PC-9 (cell line): ENCODE data around the gene SPARC. TPM values are rescaled to one million over a fixed set of nuclear protein-coding genes. Genes with fewer than 3 reads are reported as not detected.

Source experiments
- BruUV-seq: library from RNA; stranded (reverse); fragments of 400-500 nt; replicated peaks from 2 replicates; lab custom pipeline; 2021; lab: Mats Ljungman, UMichigan
- CTCF ChIA-PET: fragments of 300-600 bp; sonication (Branson Sonifier 250); formaldehyde crosslinking; loops from one replicate; lab custom pipeline; 2022; ENCODE audit warnings: antibody characterized with exemption; lab: Charles Lee
- POLR2A ChIA-PET: fragments of 300-600 bp; sonication (Branson Sonifier 250); formaldehyde crosslinking; loops from one replicate; lab custom pipeline; 2022; ENCODE audit warnings: antibody characterized with exemption; ENCODE audit not compliant: unreplicated experiment; lab: Charles Lee
- DNase-seq, 2 experiments: peaks; one replicate each; pipeline versions ENCODE4 v3.0.0 to v3.0.0-alpha.2; 2015 to 2022; ENCODE audit warnings: mixed read lengths in 1 of 2
- H2AFZ ChIP-seq: fragments of 200-600 bp; sonication (generic); 2 replicates; pipeline ENCODE4 v1.8.1; 2017; ENCODE audit warnings: antibody characterized with exemption
- H3F3A ChIP-seq: fragments of 200-600 bp; sonication (generic); 2 replicates; pipeline ENCODE4 v1.8.1; 2017; ENCODE audit warnings: antibody characterized with exemption, mild to moderate bottlenecking, low read depth; ENCODE audit not compliant: insufficient read depth
- H3K27ac ChIP-seq: fragments of 200-600 bp; sonication (generic); 2 replicates; pipeline ENCODE4 v1.6.1; 2016; ENCODE audit warnings: mixed run types
- H3K27me3 ChIP-seq: fragments of 200-600 bp; sonication (generic); 2 replicates; pipeline ENCODE4 v1.6.1; 2016; ENCODE audit warnings: low read depth, mixed run types; ENCODE audit not compliant: insufficient read depth
- H3K36me3 ChIP-seq: fragments of 200-600 bp; sonication (generic); 2 replicates; pipeline ENCODE4 v1.6.1; 2016; ENCODE audit warnings: low read depth, mixed run types
- H3K4me1 ChIP-seq: fragments of 200-600 bp; sonication (generic); replicated peaks from 2 replicates; pipeline ENCODE4 v1.6.1; 2016; ENCODE audit warnings: mixed run types; ENCODE audit not compliant: insufficient read depth
- H3K4me2 ChIP-seq: fragments of 200-600 bp; sonication (generic); 2 replicates; pipeline ENCODE4 v1.6.1; 2017; ENCODE audit warnings: mixed run types
- H3K4me3 ChIP-seq: fragments of 200-600 bp; sonication (generic); 2 replicates; pipeline ENCODE4 v1.6.1; 2016; ENCODE audit warnings: mixed run types
- H3K79me2 ChIP-seq: fragments of 200-600 bp; sonication (generic); 2 replicates; pipeline ENCODE4 v1.6.1; 2017; ENCODE audit warnings: low read depth, mixed run types
- H3K9me2 ChIP-seq: fragments of 200-600 bp; sonication (generic); 2 replicates; pipeline ENCODE4 v1.8.1; 2017; ENCODE audit warnings: mild to moderate bottlenecking; ENCODE audit not compliant: insufficient read depth
- H3K9me3 ChIP-seq: fragments of 200-600 bp; sonication (generic); 2 replicates; pipeline ENCODE4 v1.8.1; 2016; ENCODE audit warnings: low read depth; ENCODE audit not compliant: insufficient read depth
- H4K20me1 ChIP-seq: fragments of 200-600 bp; sonication (generic); 2 replicates; pipeline ENCODE4 v1.8.1; 2017; ENCODE audit not compliant: insufficient read depth
- EZH2 ChIP-seq: fragments of 200-600 bp; sonication (generic); IDR thresholded peaks from 2 replicates; pipeline ENCODE4 v1.8.0; 2017; ENCODE audit warnings: antibody characterized with exemption, low read depth
- intact Hi-C: fragments of 100-400 bp; cut with micrococcal nuclease; formaldehyde crosslinking; loops from one replicate; pipeline ENCODE4 v1.10.0; 2022; ENCODE audit not compliant: unreplicated experiment
- total RNA-seq: library from RNA; stranded (reverse); gene quantifications from 2 replicates; pipeline ENCODE4 v1.2.3, GENCODE V29; 2021
- TF ChIP-seq, protein P1 (sequence below): fragments of 200-600 bp; sonication (generic); conservative IDR thresholded peaks from 2 replicates; pipeline ENCODE4 v1.6.1; 2017; ENCODE audit warnings: mixed run types, antibody characterized with exemption, mild to moderate bottlenecking, moderate library complexity

Gene SPARC
- total RNA-seq, 1 experiment from 2014 or later, result 84.1 TPM

DNA sequence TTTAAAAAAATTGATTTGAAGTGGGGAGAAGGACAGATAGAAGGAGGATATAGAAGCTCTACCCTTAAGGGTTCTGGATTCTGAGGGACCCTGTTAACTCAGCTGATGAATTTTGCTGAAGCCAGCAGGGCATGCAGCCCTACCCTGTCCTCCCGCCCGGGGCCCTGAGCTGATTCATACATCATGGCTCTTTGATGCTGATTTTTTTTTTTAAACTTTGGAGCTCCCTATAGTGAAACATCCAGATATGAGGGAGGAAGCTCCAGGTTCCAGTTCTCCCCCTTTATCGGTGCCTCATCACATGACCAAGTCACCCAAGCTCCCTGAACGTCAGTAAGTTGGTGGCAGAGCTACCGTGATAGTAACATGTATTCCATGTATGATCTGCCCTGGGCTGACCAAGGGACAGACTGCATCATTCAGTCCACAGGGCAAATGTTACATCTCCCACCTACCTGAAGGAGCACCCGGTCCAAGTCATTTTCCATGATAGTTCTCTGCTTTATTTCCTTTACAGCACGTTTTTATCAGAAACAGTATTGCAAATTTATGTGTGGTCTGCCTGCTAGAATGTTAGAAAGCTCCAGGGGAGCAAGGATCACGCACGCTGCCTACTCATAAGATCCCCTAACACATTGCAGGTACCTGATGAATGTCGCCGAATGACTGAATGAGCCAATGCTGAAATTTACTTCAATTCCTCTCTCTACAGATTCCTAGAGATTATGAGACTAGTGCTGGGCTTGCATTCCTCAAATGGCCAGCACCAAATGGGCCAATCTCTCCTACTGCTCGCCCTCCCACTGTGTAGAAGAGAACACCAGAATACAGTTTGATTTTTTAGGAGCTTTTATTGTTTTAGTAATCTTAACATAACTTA is 25.9 kb downstream of the SPARC start:
- TF ChIP-seq EZH2, result no peak
- TF ChIP-seq, protein P1, sequence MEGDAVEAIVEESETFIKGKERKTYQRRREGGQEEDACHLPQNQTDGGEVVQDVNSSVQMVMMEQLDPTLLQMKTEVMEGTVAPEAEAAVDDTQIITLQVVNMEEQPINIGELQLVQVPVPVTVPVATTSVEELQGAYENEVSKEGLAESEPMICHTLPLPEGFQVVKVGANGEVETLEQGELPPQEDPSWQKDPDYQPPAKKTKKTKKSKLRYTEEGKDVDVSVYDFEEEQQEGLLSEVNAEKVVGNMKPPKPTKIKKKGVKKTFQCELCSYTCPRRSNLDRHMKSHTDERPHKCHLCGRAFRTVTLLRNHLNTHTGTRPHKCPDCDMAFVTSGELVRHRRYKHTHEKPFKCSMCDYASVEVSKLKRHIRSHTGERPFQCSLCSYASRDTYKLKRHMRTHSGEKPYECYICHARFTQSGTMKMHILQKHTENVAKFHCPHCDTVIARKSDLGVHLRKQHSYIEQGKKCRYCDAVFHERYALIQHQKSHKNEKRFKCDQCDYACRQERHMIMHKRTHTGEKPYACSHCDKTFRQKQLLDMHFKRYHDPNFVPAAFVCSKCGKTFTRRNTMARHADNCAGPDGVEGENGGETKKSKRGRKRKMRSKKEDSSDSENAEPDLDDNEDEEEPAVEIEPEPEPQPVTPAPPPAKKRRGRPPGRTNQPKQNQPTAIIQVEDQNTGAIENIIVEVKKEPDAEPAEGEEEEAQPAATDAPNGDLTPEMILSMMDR, result no peak
- no peak overlapping the region for H3K4me3 ChIP-seq
- no peaks in the 10 kb centered on the region for H3K79me2 ChIP-seq
- no peaks in the 10 kb centered on the region for H3K9me2 ChIP-seq
- POLR2A ChIA-PET, result no interaction called here
- BruUV-seq, result no TSS peak
- H3K4me1 ChIP-seq, result no peaks in the 10 kb centered on the region
- no peak overlapping the region for H3K27ac ChIP-seq
- H4K20me1 ChIP-seq, result no peaks in the 10 kb centered on the region
- CTCF ChIA-PET, result interaction anchor here (0.6 kb wide), 2 partner anchors 42 to 489 kb away, joined by 5 to 6 read pairs; no protein-coding TSS in a partner anchor
- no peaks in the 10 kb centered on the region for H3F3A ChIP-seq
- intact Hi-C loops, result no loop called here
- no peak overlapping the region for H2AFZ ChIP-seq
- H3K36me3 ChIP-seq, result no peaks in the 10 kb centered on the region
- no peaks in the 10 kb centered on the region for H3K27me3 ChIP-seq
- H3K4me2 ChIP-seq, result no peak overlapping the region
- H3K9me3 ChIP-seq, result no peaks in the 10 kb centered on the region
- no peak for DNase-seq

DNA sequence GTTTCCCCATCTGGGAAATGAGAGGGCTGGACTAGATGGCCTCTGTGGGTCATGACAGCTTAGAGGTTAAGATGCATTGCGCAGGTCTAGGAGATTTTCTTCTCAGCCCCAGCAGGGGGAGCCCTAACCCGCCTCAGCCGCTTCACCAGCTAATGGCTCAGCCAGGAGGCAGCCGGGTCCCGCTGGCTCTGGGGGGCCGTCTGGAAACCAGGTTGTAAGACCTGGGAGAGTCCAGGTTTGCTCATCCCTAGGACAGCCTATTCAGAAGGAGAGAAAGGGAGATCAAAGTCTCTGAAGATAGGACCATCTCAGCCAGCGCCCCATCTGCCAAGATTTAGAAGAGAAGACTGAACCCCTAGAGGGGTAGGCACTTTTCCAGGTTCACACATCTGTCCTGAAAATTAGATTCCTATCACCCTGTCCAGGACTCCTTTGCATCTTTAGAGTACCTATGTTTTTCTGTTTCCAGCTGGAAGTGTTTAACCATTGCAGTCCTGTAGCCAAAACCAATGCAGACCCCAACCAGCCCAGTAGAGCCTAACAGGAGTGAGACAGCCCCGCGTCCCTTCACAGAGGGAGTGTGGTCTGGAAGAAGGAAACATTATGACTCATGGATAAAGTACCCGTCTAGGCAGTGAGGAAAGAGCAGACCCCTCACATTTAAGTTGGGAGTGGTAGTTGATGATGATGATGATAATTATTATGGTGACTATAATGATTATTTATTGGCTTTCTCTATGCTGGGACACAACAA is 27.5 kb downstream of the SPARC start:
- TF ChIP-seq EZH2, result no peak
- TF ChIP-seq, protein P1, result peak; percentile 93
- ChIA-PET POLR2A (interaction anchor here (0.6 to 0.7 kb wide), 2 partner anchors 93 to 112 kb away, joined by 3 to 6 read pairs; no protein-coding TSS in a partner anchor), CTCF (interaction anchor here (0.8 to 2.1 kb wide), 3 partner anchors 28 to 112 kb away, joined by 4 to 23 read pairs (median 8); partner anchors contain the start of genes G3BP1 and SPARC)
- H3K9me3 ChIP-seq, result no peaks in the 10 kb centered on the region
- no peaks in the 10 kb centered on the region for H3K4me1 ChIP-seq
- BruUV-seq, result no TSS peak
- H3K27ac ChIP-seq, result no peak overlapping the region
- intact Hi-C loops, result loop anchor here (1.0 to 5.0 kb wide), 5 partner anchors 60 to 848 kb away; partner anchors contain the start of gene G3BP1
- no peaks in the 10 kb centered on the region for H3K36me3 ChIP-seq
- H3K9me2 ChIP-seq, result no peaks in the 10 kb centered on the region
- no peak overlapping the region for H3K4me2 ChIP-seq
- no peak overlapping the region for H3K4me3 ChIP-seq
- H3F3A ChIP-seq, result no peaks in the 10 kb centered on the region
- no peaks in the 10 kb centered on the region for H3K79me2 ChIP-seq
- H4K20me1 ChIP-seq, result no peaks in the 10 kb centered on the region
- DNase-seq, result peak; percentile 38 to 79
- H2AFZ ChIP-seq, result no peak overlapping the region
- H3K27me3 ChIP-seq, result no peaks in the 10 kb centered on the region

DNA sequence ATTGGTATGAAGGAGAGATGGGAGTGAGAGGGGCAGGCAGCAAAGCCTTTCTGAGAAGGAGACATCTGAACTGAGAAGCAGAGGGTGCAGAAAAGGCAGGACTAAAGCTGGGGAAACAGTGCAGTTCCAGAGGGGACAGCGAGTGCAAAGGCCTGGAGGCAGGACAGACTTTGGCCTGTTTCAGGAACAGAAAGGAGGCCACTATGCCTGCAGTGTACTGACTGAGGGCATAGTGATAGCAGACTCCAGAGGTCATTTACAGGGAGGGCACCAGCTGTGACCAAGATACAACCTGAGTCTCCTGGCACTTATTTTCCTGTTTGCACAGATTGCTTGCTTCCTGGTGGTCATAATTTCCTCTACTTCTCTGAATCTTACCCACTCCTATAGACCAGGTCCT is 29.6 kb downstream of the SPARC start:
- TF ChIP-seq EZH2, result no peak
- H3K4me1 ChIP-seq, result no peaks in the 10 kb centered on the region
- no peaks in the 10 kb centered on the region for H3K27me3 ChIP-seq
- no peaks in the 10 kb centered on the region for H3K9me2 ChIP-seq
- intact Hi-C loops, result loop anchor here (5.0 kb wide), 2 partner anchors 485 to 850 kb away; no protein-coding TSS in a partner anchor
- ChIA-PET POLR2A (interaction anchor here (0.6 kb wide), 1 partner anchor 61 kb away, joined by 3 read pairs; no protein-coding TSS in a partner anchor), CTCF (no interaction called here)
- DNase-seq, result no peak
- no peaks in the 10 kb centered on the region for H3F3A ChIP-seq
- H3K4me3 ChIP-seq, result no peak overlapping the region
- H3K36me3 ChIP-seq, result no peaks in the 10 kb centered on the region
- no peak overlapping the region for H3K4me2 ChIP-seq
- H3K9me3 ChIP-seq, result no peaks in the 10 kb centered on the region
- BruUV-seq, result no TSS peak
- H2AFZ ChIP-seq, result no peak overlapping the region
- no peak overlapping the region for H3K27ac ChIP-seq
- no peaks in the 10 kb centered on the region for H3K79me2 ChIP-seq
- no peaks in the 10 kb centered on the region for H4K20me1 ChIP-seq
